ENCODE measurements around the gene GPR162.

DNA sequence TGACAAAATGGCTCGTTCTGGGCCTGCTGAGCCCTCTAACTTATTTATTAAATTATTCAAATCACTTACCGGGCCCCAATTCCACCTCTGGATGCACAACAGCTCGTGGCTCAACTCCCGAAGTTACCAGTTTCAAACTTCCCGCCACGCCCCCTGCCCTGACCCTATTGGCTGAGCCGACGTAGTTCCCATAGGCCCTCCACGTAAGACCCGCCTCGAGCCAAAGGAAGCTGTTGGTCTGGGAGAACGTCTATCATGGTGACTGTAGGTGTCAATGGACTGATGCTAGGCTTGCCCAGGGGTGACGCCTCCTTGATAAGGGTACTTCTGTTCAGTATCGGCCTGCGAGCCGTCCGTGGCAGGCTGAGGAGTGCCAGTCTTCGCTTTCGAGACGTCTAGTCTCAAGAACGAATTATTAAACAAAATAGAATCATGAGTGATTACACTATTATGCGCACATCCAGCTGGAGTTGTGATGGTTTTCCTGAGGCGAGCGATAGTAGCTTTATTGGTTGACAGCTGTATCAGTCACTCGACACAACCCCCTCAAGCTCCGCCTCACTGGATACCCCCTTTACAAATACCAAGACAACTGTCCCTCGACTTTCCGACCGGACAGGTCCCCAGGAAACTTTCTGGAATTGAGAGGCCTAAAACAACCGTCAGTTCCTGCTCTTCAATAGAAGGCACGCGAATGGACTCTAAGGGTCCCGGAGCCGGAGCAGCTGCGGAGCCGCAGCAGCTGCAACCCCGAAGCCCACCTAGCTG is 29.7 kb downstream of the GPR162 start, which contains the start of gene CDCA3:
- TF ChIP-seq, protein P1, sequence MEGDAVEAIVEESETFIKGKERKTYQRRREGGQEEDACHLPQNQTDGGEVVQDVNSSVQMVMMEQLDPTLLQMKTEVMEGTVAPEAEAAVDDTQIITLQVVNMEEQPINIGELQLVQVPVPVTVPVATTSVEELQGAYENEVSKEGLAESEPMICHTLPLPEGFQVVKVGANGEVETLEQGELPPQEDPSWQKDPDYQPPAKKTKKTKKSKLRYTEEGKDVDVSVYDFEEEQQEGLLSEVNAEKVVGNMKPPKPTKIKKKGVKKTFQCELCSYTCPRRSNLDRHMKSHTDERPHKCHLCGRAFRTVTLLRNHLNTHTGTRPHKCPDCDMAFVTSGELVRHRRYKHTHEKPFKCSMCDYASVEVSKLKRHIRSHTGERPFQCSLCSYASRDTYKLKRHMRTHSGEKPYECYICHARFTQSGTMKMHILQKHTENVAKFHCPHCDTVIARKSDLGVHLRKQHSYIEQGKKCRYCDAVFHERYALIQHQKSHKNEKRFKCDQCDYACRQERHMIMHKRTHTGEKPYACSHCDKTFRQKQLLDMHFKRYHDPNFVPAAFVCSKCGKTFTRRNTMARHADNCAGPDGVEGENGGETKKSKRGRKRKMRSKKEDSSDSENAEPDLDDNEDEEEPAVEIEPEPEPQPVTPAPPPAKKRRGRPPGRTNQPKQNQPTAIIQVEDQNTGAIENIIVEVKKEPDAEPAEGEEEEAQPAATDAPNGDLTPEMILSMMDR (IDR thresholded peaks at IDR 0.05 in 4 of 5, conservative IDR thresholded peaks at IDR 0.05 in 1 of 5): no peak
- TF ChIP-seq POLR2A (IDR thresholded peaks at IDR 0.05): peak; percentile 79 to 90

Data from gastrocnemius medialis (tissue), 4 donors.